HepG2 (cell line): ENCODE data around the gene SLC25A25. TPM values are rescaled to one million over a fixed set of nuclear protein-coding genes. Genes with fewer than 3 reads are reported as not detected.
A peak's percentile ranks its signal among the peaks of the same experiment; 100 is the strongest.

Experiments used
- BORCS8-MEF2B ChIP-seq: sonication (generic); formaldehyde crosslinking; IDR thresholded peaks from 2 replicates; pipeline ENCODE4 v1.8.0; 2022; ENCODE audit warnings: mild to moderate bottlenecking, missing genetic modification reagents
- CREB3 ChIP-seq: sonication (generic); formaldehyde crosslinking; IDR thresholded peaks from 2 replicates; pipeline ENCODE4 v1.5.0; 2020; ENCODE audit warnings: missing genetic modification reagents
- FLYWCH1 ChIP-seq: sonication (generic); formaldehyde crosslinking; IDR thresholded peaks from 2 replicates; pipeline ENCODE4 v1.8.1; 2023; ENCODE audit warnings: mild to moderate bottlenecking, missing genetic modification reagents
- MIER3 ChIP-seq: IDR thresholded peaks from 2 replicates; pipeline ENCODE4 v1.6.1; 2016; ENCODE audit warnings: missing compliant biosample characterization, borderline replicate concordance
- MNT ChIP-seq: fragments of 450-650 bp; IDR thresholded peaks from 2 replicates; pipeline ENCODE4 v1.6.1; 2016
- NRL ChIP-seq: sonication (generic); formaldehyde crosslinking; IDR thresholded peaks from 2 replicates; pipeline ENCODE4 v1.5.0; 2020; ENCODE audit warnings: missing genetic modification reagents, mild to moderate bottlenecking, moderate library complexity, borderline replicate concordance
- SPEN ChIP-seq: sonication (generic); formaldehyde crosslinking; IDR thresholded peaks from 2 replicates; pipeline ENCODE4 v1.5.1; 2020; ENCODE audit warnings: low read depth, mild to moderate bottlenecking, missing genetic modification reagents
- ZBTB7B ChIP-seq: sonication (generic); formaldehyde crosslinking; IDR thresholded peaks from 2 replicates; pipeline ENCODE4 v1.4.0; 2020; ENCODE audit warnings: missing genetic modification reagents
- ZFP91 ChIP-seq: sonication (generic); formaldehyde crosslinking; IDR thresholded peaks from 2 replicates; pipeline ENCODE4 v1.9.0; 2022; ENCODE audit warnings: missing genetic modification reagents, mild to moderate bottlenecking, borderline replicate concordance
- ZHX2 ChIP-seq, 2 experiments: sonication (generic) in 1 of 2; formaldehyde crosslinking in 1 of 2; IDR thresholded peaks; 2 replicates each; pipeline versions ENCODE4 v1.6.1 to v1.9.0; 2014 to 2022; ENCODE audit warnings: antibody characterized with exemption in 1 of 2, borderline replicate concordance in 1 of 2, inconsistent platforms in 1 of 2, low read depth in 1 of 2, missing genetic modification reagents in 1 of 2
- ZNF546 ChIP-seq: sonication (generic); formaldehyde crosslinking; conservative IDR thresholded peaks from 2 replicates; pipeline ENCODE4 v1.8.1; 2023; ENCODE audit warnings: mild to moderate bottlenecking, missing genetic modification reagents
- ZNF574 ChIP-seq: sonication (generic); formaldehyde crosslinking; IDR thresholded peaks from 2 replicates; pipeline ENCODE4 v1.4.0; 2020; ENCODE audit warnings: missing genetic modification reagents
- ZNF660 ChIP-seq: sonication (generic); formaldehyde crosslinking; IDR thresholded peaks from 2 replicates; pipeline ENCODE4 v1.5.1; 2020; ENCODE audit warnings: mild to moderate bottlenecking, low read depth, missing genetic modification reagents, borderline replicate concordance
- ZNF879 ChIP-seq: sonication (generic); formaldehyde crosslinking; IDR thresholded peaks from 2 replicates; pipeline ENCODE4 v1.8.1; 2023; ENCODE audit warnings: missing genetic modification reagents
- polyA plus RNA-seq, 8 experiments: library from polyadenylated mRNA; depleted of rRNA in 3 of 8; stranded (reverse) in 7 of 8; unstranded in 1 of 8; fragments of >200 nt; fragmentation: Illumina TruSeq in 4 of 8; extraction: Trizol in 4 of 8; gene quantifications; 2 replicates each; pipeline versions ENCODE4 v1.2.1 to v1.2.3, GENCODE V29; 2011 to 2016; ENCODE audit warnings: low read depth in 4 of 8, missing spikeins in 1 of 8, mixed read lengths in 1 of 8; ENCODE audit not compliant: insufficient read depth in 1 of 8
- total RNA-seq, 5 experiments: library from RNA; depleted of rRNA; stranded (reverse); fragments of >200 nt; fragmentation: Illumina TruSeq; extraction: Trizol; gene quantifications; 2 replicates each; pipeline ENCODE4 v1.2.3, GENCODE V29; 2016; ENCODE audit warnings: low read depth in 1 of 5

Gene SLC25A25
- total and polyA plus RNA-seq, 2 of the 13 experiments (the other 11 are each of a cell fraction or from before 2014, with no cell fraction given) = 10.5 to 24.8 TPM

GRCh38 chr9:128117613-128118471 is 49.8 kb downstream of the SLC25A25 start (continued):
- no peak for TF ChIP-seq CREB3 (CRISPR knock-in tag)
- peak; percentile 73 for TF ChIP-seq MIER3 (CRISPR knock-in tag)
- no peak for TF ChIP-seq ZNF879
- peak; percentile 76 for TF ChIP-seq ZNF574 (CRISPR knock-in tag)
- peak; percentile 86 for TF ChIP-seq ZFP91
- TF ChIP-seq MNT = no peak
- TF ChIP-seq ZNF546 = no peak
- TF ChIP-seq SPEN = no peak
- no peak for TF ChIP-seq ZHX2 (IDR thresholded peaks at IDR 0.05; ENCODE audit: low read depth)
- no peak for TF ChIP-seq ZHX2 (CRISPR knock-in tag; IDR thresholded peaks at IDR 0.05; ENCODE audit: borderline replicate concordance)
- no peak for TF ChIP-seq FLYWCH1 (CRISPR knock-in tag)
- TF ChIP-seq ZBTB7B (CRISPR knock-in tag) = peak; percentile 65; the same call in 1 of the 2 replicates
- TF ChIP-seq BORCS8-MEF2B (CRISPR knock-in tag) = peak; percentile 70
- peak; percentile 67; the same call in 1 of the 2 replicates for TF ChIP-seq NRL (CRISPR knock-in tag)
- TF ChIP-seq ZNF660 (CRISPR knock-in tag) = no peak
